SK-N-SH (cell line): ENCODE data around the gene REN. TPM values are rescaled to one million over a fixed set of nuclear protein-coding genes. Genes with fewer than 3 reads are reported as not detected.

ENCODE experiments used
- CTCF ChIA-PET: fragments of 300-600, 350-600 bp; formaldehyde crosslinking; extraction: SDS; loops from one replicate; lab custom pipeline; 2021; lab: Yijun Ruan, JAX
- POLR2A ChIA-PET: fragments of 350-600 bp; sonication (Branson Sonifier 250); formaldehyde crosslinking; extraction: SDS; loops from one replicate; lab custom pipeline; 2020; ENCODE audit warnings: antibody characterized with exemption, inconsistent platforms; lab: Yijun Ruan, JAX
- DNase-seq: peaks from one replicate; pipeline ENCODE4 v3.0.0; 2012
- H2AFZ ChIP-seq: fragments of 200-600 bp; sonication (generic); 2 replicates; pipeline ENCODE4 v1.8.1; 2016; ENCODE audit warnings: antibody characterized with exemption, mild to moderate bottlenecking, low read depth
- H3F3A ChIP-seq: fragments of 200-600 bp; sonication (generic); replicated peaks from 2 replicates; pipeline ENCODE3; 2016; ENCODE audit warnings: antibody characterized with exemption, mild to moderate bottlenecking; ENCODE audit not compliant: insufficient read depth
- H3K27ac ChIP-seq, 2 experiments: fragments of 200-500 bp in 1 of 2; fragments of 200-600 bp in 1 of 2; sonication (Bioruptor generic) in 1 of 2; sonication (generic), shearing (Covaris generic) in 1 of 2; 2 replicates each; pipeline versions ENCODE4 v1.5.1 to v1.6.1; 2014 to 2016; ENCODE audit warnings: low read depth in 2 of 2, inconsistent platforms in 1 of 2, low read length in 1 of 2, mild to moderate bottlenecking in 1 of 2, mixed read lengths in 1 of 2
- H3K27me3 ChIP-seq: fragments of 200-600 bp; sonication (generic), shearing (Covaris generic); 2 replicates; pipeline ENCODE4 v1.6.1; 2016; ENCODE audit warnings: mixed run types; ENCODE audit not compliant: insufficient read depth
- H3K36me3 ChIP-seq, 2 experiments: fragments of 200-500 bp in 1 of 2; fragments of 200-600 bp in 1 of 2; sonication (Bioruptor generic) in 1 of 2; sonication (generic) in 1 of 2; replicated peaks in 1 of 2; 2 replicates each; pipeline versions ENCODE3 to v1.5.1; 2014 to 2016; ENCODE audit warnings: low read length in 1 of 2, mild to moderate bottlenecking in 1 of 2; ENCODE audit not compliant: insufficient read depth in 2 of 2, control insufficient read depth in 1 of 2
- H3K4me1 ChIP-seq, 2 experiments: fragments of 200-500 bp in 1 of 2; fragments of 200-600 bp in 1 of 2; sonication (Bioruptor generic) in 1 of 2; sonication (generic), shearing (Covaris generic) in 1 of 2; 2 replicates each; pipeline versions ENCODE4 v1.5.1 to v1.6.1; 2014 to 2016; ENCODE audit warnings: low read depth in 1 of 2, low read length in 1 of 2, mixed run types in 1 of 2; ENCODE audit not compliant: insufficient read depth in 2 of 2, control insufficient read depth in 1 of 2
- H3K4me2 ChIP-seq: fragments of 200-600 bp; sonication (generic), shearing (Covaris generic); 2 replicates; pipeline ENCODE4 v1.6.1; 2017; ENCODE audit warnings: mixed run types
- H3K4me3 ChIP-seq, 2 experiments: fragments of 200-500 bp in 1 of 2; fragments of 200-600 bp in 1 of 2; sonication (Bioruptor generic) in 1 of 2; sonication (generic), shearing (Covaris generic) in 1 of 2; 2 replicates each; pipeline versions ENCODE4 v1.5.1 to v1.8.1; 2014 to 2016; ENCODE audit warnings: low read depth in 2 of 2, inconsistent platforms in 1 of 2, low read length in 1 of 2, mild to moderate bottlenecking in 1 of 2, mixed read lengths in 1 of 2, moderate library complexity in 1 of 2
- H3K79me2 ChIP-seq: fragments of 200-600 bp; sonication (generic); 2 replicates; pipeline ENCODE4 v1.8.1; 2017; ENCODE audit warnings: mild to moderate bottlenecking; ENCODE audit not compliant: insufficient read depth
- H3K9ac ChIP-seq: fragments of 200-600 bp; sonication (generic); 2 replicates; pipeline ENCODE4 v1.6.1; 2017; ENCODE audit warnings: mixed run types
- H3K9me2 ChIP-seq: fragments of 200-600 bp; sonication (generic); 2 replicates; pipeline ENCODE4 v1.6.1; 2017; ENCODE audit warnings: mixed run types
- H3K9me3 ChIP-seq: fragments of 200-600 bp; sonication (generic); 2 replicates; pipeline ENCODE4 v1.6.1; 2017; ENCODE audit warnings: mixed run types, mild to moderate bottlenecking, moderate library complexity
- H4K20me1 ChIP-seq: fragments of 200-600 bp; sonication (generic); 2 replicates; pipeline ENCODE4 v1.6.1; 2017; ENCODE audit warnings: mild to moderate bottlenecking, mixed run types; ENCODE audit not compliant: insufficient read depth
- CTCF ChIP-seq: fragments of 200-600 bp; sonication (generic); IDR thresholded peaks from 2 replicates; pipeline ENCODE4 v1.6.1; 2017; ENCODE audit warnings: antibody characterized with exemption, mild to moderate bottlenecking, moderate library complexity
- ELF1 ChIP-seq: IDR thresholded peaks from 2 replicates; pipeline ENCODE4 v1.4.0; 2012
- EP300 ChIP-seq, 2 experiments: IDR thresholded peaks; 2 replicates each; pipeline versions ENCODE4 v1.4.0 to v1.6.1; 2012; ENCODE audit warnings: borderline replicate concordance in 1 of 2, low read depth in 1 of 2, low read length in 1 of 2
- EZH2phosphoT487 ChIP-seq: fragments of 200-600 bp; sonication (generic); IDR thresholded peaks from 2 replicates; pipeline ENCODE4 v1.6.1; 2017; ENCODE audit warnings: low read depth, mixed run types, mild to moderate bottlenecking, antibody characterized with exemption, moderate library complexity, borderline replicate concordance
- FOXM1 ChIP-seq: IDR thresholded peaks from 2 replicates; pipeline ENCODE4 v1.4.0; 2012; ENCODE audit warnings: low read depth, mild to moderate bottlenecking
- GATA2 ChIP-seq: sonication (generic); formaldehyde crosslinking; IDR thresholded peaks from 2 replicates; pipeline ENCODE4 v1.5.0; 2020; ENCODE audit warnings: mild to moderate bottlenecking, missing genetic modification reagents
- IRF3 ChIP-seq: fragments of 150-350 bp; IDR thresholded peaks from 2 replicates; pipeline ENCODE4 v1.6.1; 2016; ENCODE audit warnings: mild to moderate bottlenecking, low read depth, low read length
- JUND ChIP-seq: IDR thresholded peaks from 2 replicates; pipeline ENCODE4 v1.4.0; 2012
- MXI1 ChIP-seq: IDR thresholded peaks from 2 replicates; pipeline ENCODE4 v1.6.1; 2012; ENCODE audit warnings: mild to moderate bottlenecking, low read depth, low read length, improper control_type of control experiment
- NRF1 ChIP-seq: IDR thresholded peaks from 2 replicates; pipeline ENCODE4 v1.6.1; 2012; ENCODE audit warnings: low read depth, mild to moderate bottlenecking, low read length
- RAD21 ChIP-seq: IDR thresholded peaks from 2 replicates; pipeline ENCODE4 v1.6.1; 2012; ENCODE audit warnings: mild to moderate bottlenecking, low read length
- RFX5 ChIP-seq: IDR thresholded peaks from 2 replicates; pipeline ENCODE4 v1.6.1; 2012; ENCODE audit warnings: mild to moderate bottlenecking, improper control_type of control experiment, low read length
- RXRA ChIP-seq: IDR thresholded peaks from 2 replicates; pipeline ENCODE4 v1.4.0; 2012; ENCODE audit warnings: low read depth, mild to moderate bottlenecking, borderline replicate concordance
- SMC3 ChIP-seq: IDR thresholded peaks from 2 replicates; pipeline ENCODE4 v1.6.1; 2012; ENCODE audit warnings: low read depth, low read length, improper control_type of control experiment
- TAF1 ChIP-seq: IDR thresholded peaks from 2 replicates; pipeline ENCODE4 v1.6.1; 2012; ENCODE audit warnings: low read depth, mild to moderate bottlenecking, low read length, moderate library complexity, borderline replicate concordance
- TCF12 ChIP-seq: IDR thresholded peaks from 2 replicates; pipeline ENCODE4 v1.4.0; 2012
- TEAD4 ChIP-seq: IDR thresholded peaks from 2 replicates; pipeline ENCODE4 v1.4.0; 2012; ENCODE audit warnings: mild to moderate bottlenecking, borderline replicate concordance; ENCODE audit not compliant: insufficient read depth
- YY1 ChIP-seq: IDR thresholded peaks from 2 replicates; pipeline ENCODE4 v1.4.0; 2012; ENCODE audit warnings: low read depth, mild to moderate bottlenecking
- whole genome bisulfite sequencing: methylation state at CpG from one replicate; pipeline ENCODE4 v1.1.6; 2017; ENCODE audit warnings: low lambda C conversion rate; 5-methylcytosine and 5-hydroxymethylcytosine counted together
- polyA plus RNA-seq, 3 experiments: library from polyadenylated mRNA; depleted of rRNA; stranded (reverse); fragments of >200 nt; gene quantifications; 2 replicates each; pipeline ENCODE4 v1.2.3, GENCODE V29; 2012
- TF ChIP-seq, protein P1 (sequence below): IDR thresholded peaks from 2 replicates; pipeline ENCODE4; 2012
- TF ChIP-seq, protein P2 (sequence below): IDR thresholded peaks from 2 replicates; pipeline ENCODE4 v1.6.1; 2012; ENCODE audit warnings: mild to moderate bottlenecking, low read depth, low read length, moderate library complexity

Gene REN
- polyA plus RNA-seq, 1 of the 3 experiments (the other 2 are of a cell fraction): not detected

DNA sequence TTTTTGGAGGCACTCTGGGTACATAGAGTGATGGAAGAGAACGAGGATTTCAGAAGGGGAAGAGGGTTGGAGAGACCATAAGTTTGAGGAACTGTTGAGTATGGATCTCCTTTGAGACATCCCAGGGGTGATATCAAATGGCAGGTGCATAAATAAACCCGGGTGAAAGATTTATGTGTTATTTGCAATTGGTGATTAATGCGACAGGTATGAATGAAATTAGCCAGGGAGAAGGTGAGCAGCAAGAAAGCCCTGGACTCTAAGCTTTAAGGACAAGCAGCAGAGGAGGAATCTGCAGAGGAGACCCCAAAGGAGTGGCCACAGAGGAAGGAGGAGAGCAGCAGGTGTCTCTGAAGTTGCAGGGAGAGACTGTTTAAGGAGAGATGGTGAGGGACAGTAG lies 8.8 kb upstream of the REN start:
- no peaks in the 10 kb centered on the region for H3K9me3 ChIP-seq
- CTCF ChIA-PET: interaction anchor here (0.8 to 20.5 kb wide), 5 partner anchors 12 to 187 kb away, joined by 3 to 302 read pairs (median 26); partner anchors contain the start of gene PLEKHA6
- H3K9me2 ChIP-seq: no peaks in the 10 kb centered on the region
- H3K36me3 ChIP-seq: no peaks in the 10 kb centered on the region
- H2AFZ ChIP-seq: no peak overlapping the region
- no peak overlapping the region for H3K4me3 ChIP-seq
- H4K20me1 ChIP-seq: no peaks in the 10 kb centered on the region
- H3K4me1 ChIP-seq: 0 out of 4 replicates have a peak, but pooled peaks cover 0 to 3% of the 10 kb centered on the region in 2 experiments
- no peak overlapping the region for H3K27ac ChIP-seq
- H3K27me3 ChIP-seq: no peaks in the 10 kb centered on the region; the same call in 1 of the 2 replicates
- DNase-seq: no peak
- H3K9ac ChIP-seq: no peak overlapping the region
- no peaks in the 10 kb centered on the region for H3K79me2 ChIP-seq
- H3F3A ChIP-seq: no peaks in the 10 kb centered on the region
- 54% methylated on average over 3 of the region's 3 CpGs for WGBS
- TF ChIP-seq YY1 (no peak), GATA2 (CRISPR knock-in tag) (no peak), TAF1 (no peak), TCF12 (no peak), ELF1 (no peak)
- TF ChIP-seq, protein P1, sequence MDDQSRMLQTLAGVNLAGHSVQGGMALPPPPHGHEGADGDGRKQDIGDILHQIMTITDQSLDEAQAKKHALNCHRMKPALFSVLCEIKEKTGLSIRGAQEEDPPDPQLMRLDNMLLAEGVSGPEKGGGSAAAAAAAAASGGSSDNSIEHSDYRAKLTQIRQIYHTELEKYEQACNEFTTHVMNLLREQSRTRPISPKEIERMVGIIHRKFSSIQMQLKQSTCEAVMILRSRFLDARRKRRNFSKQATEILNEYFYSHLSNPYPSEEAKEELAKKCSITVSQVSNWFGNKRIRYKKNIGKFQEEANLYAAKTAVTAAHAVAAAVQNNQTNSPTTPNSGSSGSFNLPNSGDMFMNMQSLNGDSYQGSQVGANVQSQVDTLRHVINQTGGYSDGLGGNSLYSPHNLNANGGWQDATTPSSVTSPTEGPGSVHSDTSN: no peak
- TF ChIP-seq, all 33 proteins: peak for 0
- POLR2A ChIA-PET: no interaction called here
- H3K4me2 ChIP-seq: no peak overlapping the region

DNA sequence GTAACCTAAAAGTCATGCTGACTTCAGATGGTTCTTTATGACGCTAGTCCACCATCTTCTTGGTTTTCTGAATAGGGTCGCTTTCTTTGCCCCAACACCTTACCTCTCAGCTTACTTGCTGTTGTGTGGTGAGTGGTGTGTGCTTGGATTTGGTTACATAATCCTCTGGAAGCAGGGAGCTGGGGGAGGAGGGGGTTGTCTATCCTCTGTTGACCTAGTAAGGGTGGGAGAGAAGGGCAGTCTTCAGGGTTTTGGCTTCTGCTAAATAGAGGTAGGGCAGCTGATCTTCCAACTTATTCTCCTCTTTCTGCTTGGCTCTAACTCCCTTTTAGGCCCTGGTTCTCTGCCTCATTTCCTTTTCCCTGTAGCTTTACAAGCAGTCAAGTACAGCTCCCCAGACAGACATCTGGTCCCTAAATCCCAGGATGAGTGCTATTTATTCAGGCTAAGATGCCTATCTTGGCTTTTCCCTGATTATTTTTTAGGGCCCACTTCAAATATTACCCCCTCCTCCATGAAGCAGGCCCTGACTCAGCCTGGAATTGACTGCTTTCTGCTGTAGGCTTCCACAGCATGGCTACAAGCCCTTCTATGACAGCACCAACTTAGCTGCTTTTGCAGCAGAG lies 6.4 kb upstream of the REN start:
- POLR2A ChIA-PET: no interaction called here
- TF ChIP-seq ELF1: no peak
- no peak for TF ChIP-seq JUND
- TF ChIP-seq RAD21: no peak
- TF ChIP-seq MXI1: no peak
- no peak for TF ChIP-seq RFX5
- TF ChIP-seq, protein P2, sequence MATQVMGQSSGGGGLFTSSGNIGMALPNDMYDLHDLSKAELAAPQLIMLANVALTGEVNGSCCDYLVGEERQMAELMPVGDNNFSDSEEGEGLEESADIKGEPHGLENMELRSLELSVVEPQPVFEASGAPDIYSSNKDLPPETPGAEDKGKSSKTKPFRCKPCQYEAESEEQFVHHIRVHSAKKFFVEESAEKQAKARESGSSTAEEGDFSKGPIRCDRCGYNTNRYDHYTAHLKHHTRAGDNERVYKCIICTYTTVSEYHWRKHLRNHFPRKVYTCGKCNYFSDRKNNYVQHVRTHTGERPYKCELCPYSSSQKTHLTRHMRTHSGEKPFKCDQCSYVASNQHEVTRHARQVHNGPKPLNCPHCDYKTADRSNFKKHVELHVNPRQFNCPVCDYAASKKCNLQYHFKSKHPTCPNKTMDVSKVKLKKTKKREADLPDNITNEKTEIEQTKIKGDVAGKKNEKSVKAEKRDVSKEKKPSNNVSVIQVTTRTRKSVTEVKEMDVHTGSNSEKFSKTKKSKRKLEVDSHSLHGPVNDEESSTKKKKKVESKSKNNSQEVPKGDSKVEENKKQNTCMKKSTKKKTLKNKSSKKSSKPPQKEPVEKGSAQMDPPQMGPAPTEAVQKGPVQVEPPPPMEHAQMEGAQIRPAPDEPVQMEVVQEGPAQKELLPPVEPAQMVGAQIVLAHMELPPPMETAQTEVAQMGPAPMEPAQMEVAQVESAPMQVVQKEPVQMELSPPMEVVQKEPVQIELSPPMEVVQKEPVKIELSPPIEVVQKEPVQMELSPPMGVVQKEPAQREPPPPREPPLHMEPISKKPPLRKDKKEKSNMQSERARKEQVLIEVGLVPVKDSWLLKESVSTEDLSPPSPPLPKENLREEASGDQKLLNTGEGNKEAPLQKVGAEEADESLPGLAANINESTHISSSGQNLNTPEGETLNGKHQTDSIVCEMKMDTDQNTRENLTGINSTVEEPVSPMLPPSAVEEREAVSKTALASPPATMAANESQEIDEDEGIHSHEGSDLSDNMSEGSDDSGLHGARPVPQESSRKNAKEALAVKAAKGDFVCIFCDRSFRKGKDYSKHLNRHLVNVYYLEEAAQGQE: no peak
- no peak for TF ChIP-seq CTCF
- no peak for TF ChIP-seq EZH2phosphoT487
- no peak for TF ChIP-seq TEAD4
- no peak for TF ChIP-seq SMC3
- TF ChIP-seq IRF3: no peak
- TF ChIP-seq RXRA: no peak
- no peak for TF ChIP-seq NRF1
- TF ChIP-seq FOXM1: no peak
- no peak for TF ChIP-seq TAF1
- TF ChIP-seq EP300 (IDR thresholded peaks at IDR 0.05; ENCODE audit: borderline replicate concordance in 1 of 2, low read depth in 1 of 2, low read length in 1 of 2): no peak

More for the DNA sequence above, 6.4 kb upstream of the REN start:
- CTCF ChIA-PET: interaction anchor here (1.0 to 20.5 kb wide), 6 partner anchors 10 to 226 kb away, joined by 3 to 302 read pairs (median 16); partner anchors contain the start of gene PLEKHA6
- no peaks in the 10 kb centered on the region for H3K9me2 ChIP-seq
- 75% methylated on average over 2 of the region's 2 CpGs for WGBS
- H2AFZ ChIP-seq: 0 out of 2 replicates have a peak overlapping the region, but pooled peaks have one; percentile 32
- no peaks in the 10 kb centered on the region for H4K20me1 ChIP-seq
- no peak overlapping the region for H3K4me2 ChIP-seq
- H3F3A ChIP-seq: no peaks in the 10 kb centered on the region
- no peak for DNase-seq
- 0 out of 2 replicates have a peak, but pooled peaks cover 5% of the 10 kb centered on the region for H3K9me3 ChIP-seq
- no peaks in the 10 kb centered on the region; the same call in 1 of the 2 replicates for H3K27me3 ChIP-seq
- no peak overlapping the region for H3K27ac ChIP-seq
- H3K9ac ChIP-seq: no peak overlapping the region
- H3K4me3 ChIP-seq: no peak overlapping the region
- H3K36me3 ChIP-seq: no peaks in the 10 kb centered on the region
- H3K79me2 ChIP-seq: no peaks in the 10 kb centered on the region
- 0 out of 4 replicates have a peak, but pooled peaks cover 0 to 3% of the 10 kb centered on the region in 2 experiments for H3K4me1 ChIP-seq
